Effector memory CD8-positive, alpha-beta T cell (primary cell): ENCODE data around the gene OR10A6.

Experiments used
- ATAC-seq: fragments of 150-1000 bp; cut with Tn5 transposase; replicated peaks from 2 replicates; pipeline ENCODE4 v1.10.0; 2021; ENCODE audit warnings: mild to moderate bottlenecking, moderate library complexity
- DNase-seq, 3 experiments: peaks; one replicate each; pipeline ENCODE4 v3.0.0; 2021
- H3K27ac Mint-ChIP-seq, 2 donors: one replicate each; pipeline ENCODE4 v1.8.0; 2022; ENCODE audit warnings: mild to moderate bottlenecking in 2 of 2, mixed read lengths in 2 of 2, moderate library complexity in 2 of 2
- H3K27me3 Mint-ChIP-seq, 2 donors: one replicate each; pipeline ENCODE4 v1.8.0; 2022; ENCODE audit warnings: mixed read lengths in 2 of 2
- H3K36me3 Mint-ChIP-seq: one replicate; pipeline ENCODE4 v1.8.0; 2022; ENCODE audit warnings: mild to moderate bottlenecking, moderate library complexity, mixed read lengths; ENCODE audit not compliant: insufficient read depth
- H3K4me1 Mint-ChIP-seq, 2 donors: one replicate each; pipeline ENCODE4 v1.8.0; 2022; ENCODE audit warnings: low read depth in 2 of 2, mixed read lengths in 2 of 2
- H3K4me3 Mint-ChIP-seq, 2 donors: one replicate each; pipeline ENCODE4 v1.8.0; 2022; ENCODE audit warnings: mild to moderate bottlenecking in 2 of 2, mixed read lengths in 2 of 2, moderate library complexity in 2 of 2
- H3K9me3 Mint-ChIP-seq, 2 donors: one replicate each; pipeline ENCODE4 v1.8.0; 2022; ENCODE audit warnings: mixed read lengths in 2 of 2

The OR10A6 gene

DNA sequence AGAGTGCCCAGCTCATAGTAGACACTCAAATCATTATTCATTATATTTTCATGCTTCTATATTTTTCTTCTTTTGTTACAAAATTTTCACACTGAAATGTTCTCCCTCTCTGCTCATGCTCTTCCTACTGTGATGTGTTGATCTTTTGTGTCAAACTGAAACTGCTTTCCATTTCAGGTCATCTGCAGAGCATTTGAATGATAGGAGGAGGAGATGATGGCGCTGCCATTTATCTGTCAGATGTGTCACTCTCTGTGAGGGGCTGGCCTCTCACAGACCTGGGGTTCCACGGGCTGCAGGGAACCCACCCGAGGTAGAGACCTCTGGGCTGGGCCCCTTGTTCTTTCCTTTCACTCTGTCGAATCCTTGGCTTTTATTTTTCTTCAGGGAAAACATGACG is 41.1 kb downstream of the OR10A6 start:
- H3K27me3 Mint-ChIP-seq, result peaks cover 6 to 20% of the 10 kb centered on the region in 2 donors

DNA sequence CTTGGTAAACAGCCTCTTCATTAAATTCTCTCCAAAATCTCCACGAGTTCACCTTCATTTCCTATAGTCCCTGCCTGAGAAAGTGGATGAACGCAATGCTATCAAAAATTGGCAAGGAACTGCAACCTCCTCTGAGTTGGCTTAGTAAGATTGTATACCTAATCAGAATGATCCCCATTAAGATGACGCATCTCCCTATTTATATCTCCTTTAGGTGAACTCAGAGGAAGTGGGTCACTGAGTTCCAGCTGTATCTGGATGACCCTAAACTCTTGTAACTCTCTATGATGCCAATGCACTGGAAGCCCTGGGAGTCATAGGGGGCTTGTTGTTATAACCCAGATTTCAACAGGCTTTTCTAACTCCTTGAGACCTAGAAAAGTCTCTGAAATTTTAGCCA is 48.2 kb downstream of the OR10A6 start:
- H3K27ac Mint-ChIP-seq, result no peak overlapping the region
- ATAC-seq (no peak), DNase-seq (no peak)
- H3K27me3 Mint-ChIP-seq, result peaks cover 30 to 42% of the 10 kb centered on the region in 2 donors
- no peaks in the 10 kb centered on the region for H3K9me3 Mint-ChIP-seq
- no peak overlapping the region for H3K4me3 Mint-ChIP-seq
- H3K36me3 Mint-ChIP-seq, result no peaks in the 10 kb centered on the region
- H3K4me1 Mint-ChIP-seq, result peaks cover 0 to 3% of the 10 kb centered on the region in 2 donors

More for the DNA sequence above, 41.1 kb downstream of the OR10A6 start:
- Mint-ChIP-seq H3K36me3 (no peaks in the 10 kb centered on the region), H3K4me1 (peaks cover 0 to 5% of the 10 kb centered on the region in 2 donors), H3K4me3 (no peak overlapping the region), H3K27ac (no peak overlapping the region), H3K9me3 (no peaks in the 10 kb centered on the region)
- DNase-seq, result no peak
- ATAC-seq, result no peak
